Stomach (tissue), 9 donors: ENCODE data around the gene PAMR1. TPM values are rescaled to one million over a fixed set of nuclear protein-coding genes. Genes with fewer than 3 reads are reported as not detected.

ENCODE experiments used
- DNase-seq, 2 donors: peaks; one replicate each; pipeline versions ENCODE4 v3.0.0 to v3.0.0-alpha.2; 2013 to 2019
- H3K27ac ChIP-seq, 5 donors: fragments of 200-600 bp in 4 of 5; sonication (generic) in 4 of 5; one replicate each; pipeline ENCODE4 v1.5.1; 2013 to 2019; ENCODE audit warnings: mild to moderate bottlenecking in 1 of 5, moderate library complexity in 1 of 5
- H3K27me3 ChIP-seq, 3 donors: fragments of 200-600 bp; sonication (generic); one replicate each; pipeline ENCODE4 v1.5.1; 2017 to 2019; ENCODE audit warnings: mixed run types in 1 of 3
- H3K36me3 ChIP-seq, 4 donors: fragments of 200-600 bp; sonication (generic); 1 replicate in 3 of 4; 2 replicates in 1 of 4; pipeline ENCODE4 v1.5.1; 2016 to 2019
- H3K4me1 ChIP-seq, 4 donors: fragments of 200-600 bp; sonication (generic); one replicate each; pipeline ENCODE4 v1.5.1; 2016 to 2019
- H3K4me3 ChIP-seq, 4 donors: fragments of 200-600 bp; sonication (generic) in 3 of 4; one replicate each; pipeline ENCODE4 v1.5.1; 2016 to 2019; ENCODE audit warnings: mild to moderate bottlenecking in 1 of 4
- H3K9me3 ChIP-seq, 4 donors: fragments of 200-600 bp; sonication (generic); one replicate each; pipeline ENCODE4 v1.5.1; 2016 to 2019
- EP300 ChIP-seq: sonication (generic); formaldehyde crosslinking; IDR thresholded peaks from one replicate; pipeline ENCODE4 v1.6.1; 2017; ENCODE audit warnings: antibody characterized with exemption
- POLR2A ChIP-seq, 4 donors: fragments of 450-650 bp; IDR thresholded peaks; one replicate each; pipeline ENCODE4 v1.6.1; 2016; ENCODE audit warnings: antibody characterized with exemption in 4 of 4, control low read depth in 2 of 4, mild to moderate bottlenecking in 1 of 4, moderate library complexity in 1 of 4
- POLR2AphosphoS5 ChIP-seq, 3 donors: sonication (generic); formaldehyde crosslinking; IDR thresholded peaks; one replicate each; pipeline ENCODE4 v1.6.1; 2016; ENCODE audit warnings: antibody characterized with exemption in 3 of 3
- WGBS, 5 donors: extraction: QIAGEN DNeasy Blood & Tissue Kit in 3 of 5; methylation state at CpG; one replicate each; pipeline versions ENCODE4 v1.1.5 to v1.1.7; 2013 to 2018; 5-methylcytosine and 5-hydroxymethylcytosine counted together
- intact Hi-C: fragments of 100-400 bp; cut with DNase I; formaldehyde crosslinking; loops from one replicate; pipeline ENCODE4 v1.15.1; 2023; ENCODE audit warnings: low total_unique reads
- polyA plus RNA-seq, 3 donors: library from polyadenylated mRNA; stranded (reverse); fragments of 200-250 nt; gene quantifications; one replicate each; pipeline ENCODE4 v1.2.3, GENCODE V29; 2013
- total RNA-seq, 5 donors: library from RNA; depleted of rRNA; stranded (reverse); fragments of >200 nt; gene quantifications; one replicate each; pipeline versions ENCODE4 v1.1.0 to v1.2.3, GENCODE V29; 2014 to 2016
- TF ChIP-seq, protein P1 (sequence below), 7 experiments: fragments of 450-650 bp in 4 of 7; fragments of 200-600 bp in 3 of 7; sonication (generic) in 3 of 7; IDR thresholded peaks; one replicate each; pipeline ENCODE4 v1.5.1; 2016 to 2019; ENCODE audit warnings: antibody characterized with exemption in 7 of 7, control low read depth in 2 of 7, mild to moderate bottlenecking in 1 of 7
- donor health status: healthy with polysubstance abuse.
- donor health status: Bipolar disorder and iron deficiency.
- donor health status: healthy.

Gene PAMR1
- total and polyA plus RNA-seq, 8 donors, result under 0.01 to 26.8 (median 0.58) TPM; not detected in 1

DNA sequence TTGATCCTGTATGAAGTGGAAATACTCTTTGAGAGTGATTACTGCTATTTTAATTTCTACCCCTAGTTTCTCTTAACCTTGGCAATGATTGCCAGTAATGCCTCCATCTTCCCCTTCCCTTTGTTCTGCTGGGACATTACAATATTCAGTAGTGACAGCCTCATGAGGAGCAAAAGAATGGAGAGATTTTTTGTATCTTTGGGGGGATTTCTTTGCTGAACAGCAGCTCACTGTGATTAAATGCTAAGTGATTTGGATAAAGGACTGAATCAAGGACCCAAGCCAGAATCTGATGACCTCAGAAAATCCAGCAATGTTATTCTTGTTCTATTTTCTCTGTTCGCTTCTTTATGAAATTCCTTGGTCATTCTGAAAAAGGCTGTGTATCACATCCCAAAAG is 99.1 kb downstream of the PAMR1 start:
- H3K4me1 ChIP-seq, result peaks cover 0 to 4% (median 0%) of the 10 kb centered on the region in 4 donors
- H3K27me3 ChIP-seq, result peaks cover 0 to 27% (median 0%) of the 10 kb centered on the region in 3 donors
- no peak for DNase-seq
- TF ChIP-seq POLR2AphosphoS5 (IDR thresholded peaks at IDR 0.05) (no peak), POLR2A (IDR thresholded peaks at IDR 0.05) (no peak), EP300 (no peak)
- TF ChIP-seq, protein P1, sequence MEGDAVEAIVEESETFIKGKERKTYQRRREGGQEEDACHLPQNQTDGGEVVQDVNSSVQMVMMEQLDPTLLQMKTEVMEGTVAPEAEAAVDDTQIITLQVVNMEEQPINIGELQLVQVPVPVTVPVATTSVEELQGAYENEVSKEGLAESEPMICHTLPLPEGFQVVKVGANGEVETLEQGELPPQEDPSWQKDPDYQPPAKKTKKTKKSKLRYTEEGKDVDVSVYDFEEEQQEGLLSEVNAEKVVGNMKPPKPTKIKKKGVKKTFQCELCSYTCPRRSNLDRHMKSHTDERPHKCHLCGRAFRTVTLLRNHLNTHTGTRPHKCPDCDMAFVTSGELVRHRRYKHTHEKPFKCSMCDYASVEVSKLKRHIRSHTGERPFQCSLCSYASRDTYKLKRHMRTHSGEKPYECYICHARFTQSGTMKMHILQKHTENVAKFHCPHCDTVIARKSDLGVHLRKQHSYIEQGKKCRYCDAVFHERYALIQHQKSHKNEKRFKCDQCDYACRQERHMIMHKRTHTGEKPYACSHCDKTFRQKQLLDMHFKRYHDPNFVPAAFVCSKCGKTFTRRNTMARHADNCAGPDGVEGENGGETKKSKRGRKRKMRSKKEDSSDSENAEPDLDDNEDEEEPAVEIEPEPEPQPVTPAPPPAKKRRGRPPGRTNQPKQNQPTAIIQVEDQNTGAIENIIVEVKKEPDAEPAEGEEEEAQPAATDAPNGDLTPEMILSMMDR (IDR thresholded peaks at IDR 0.05), result no peak
- peaks cover 0 to 1% (median 0%) of the 10 kb centered on the region in 4 donors for H3K36me3 ChIP-seq
- intact Hi-C loops, result no loop called here
- 66 to 95% (median 73%) methylated on average over 1 of the region's 1 CpG for WGBS, 5 donors
- H3K27ac ChIP-seq, result no peak overlapping the region
- H3K9me3 ChIP-seq, result no peaks in the 10 kb centered on the region
- no peak overlapping the region for H3K4me3 ChIP-seq

DNA sequence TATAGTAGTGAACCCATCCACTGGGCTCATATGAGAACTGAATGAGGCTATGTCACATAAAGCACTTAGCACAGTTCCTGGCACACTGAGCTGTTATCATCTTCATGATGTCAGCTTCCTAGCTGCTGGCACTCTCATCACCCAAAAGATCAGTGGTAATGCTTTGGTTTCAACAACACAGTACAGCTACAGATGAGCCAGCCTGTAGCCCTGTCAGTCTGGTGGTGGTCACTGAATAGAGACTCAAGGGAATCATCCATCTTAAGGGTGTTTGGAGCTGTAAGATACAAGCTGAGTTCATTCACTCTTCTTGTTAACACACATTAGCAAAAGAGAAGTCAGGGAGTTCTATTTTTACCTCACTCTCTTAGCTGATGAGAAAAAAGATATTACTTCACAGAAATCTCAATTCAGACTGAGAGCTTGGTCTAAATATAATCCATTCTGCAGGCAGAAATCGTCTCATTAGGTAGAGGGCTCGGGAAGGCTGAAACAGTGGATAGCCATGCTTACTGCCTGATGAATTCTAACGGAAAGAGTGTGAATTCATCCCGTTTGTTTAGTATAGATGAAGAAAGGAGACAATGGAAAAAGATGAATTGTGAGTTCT is 99.7 kb downstream of the PAMR1 start:
- intact Hi-C loops, result no loop called here
- TF ChIP-seq POLR2A (IDR thresholded peaks at IDR 0.05) (no peak), POLR2AphosphoS5 (IDR thresholded peaks at IDR 0.05) (no peak), EP300 (no peak)
- TF ChIP-seq, protein P1 (IDR thresholded peaks at IDR 0.05), result no peak
- Histone ChIP-seq H3K27ac (no peak overlapping the region), H3K9me3 (no peaks in the 10 kb centered on the region), H3K4me3 (no peak overlapping the region), H3K4me1 (peaks cover 0 to 4% (median 0%) of the 10 kb centered on the region in 4 donors), H3K36me3 (no peaks in the 10 kb centered on the region), H3K27me3 (peaks cover 0 to 33% (median 2%) of the 10 kb centered on the region in 3 donors)
- WGBS, 5 donors, result 68 to 82% (median 76%) methylated on average over 4 of the region's 4 CpGs
- no peak for DNase-seq

DNA sequence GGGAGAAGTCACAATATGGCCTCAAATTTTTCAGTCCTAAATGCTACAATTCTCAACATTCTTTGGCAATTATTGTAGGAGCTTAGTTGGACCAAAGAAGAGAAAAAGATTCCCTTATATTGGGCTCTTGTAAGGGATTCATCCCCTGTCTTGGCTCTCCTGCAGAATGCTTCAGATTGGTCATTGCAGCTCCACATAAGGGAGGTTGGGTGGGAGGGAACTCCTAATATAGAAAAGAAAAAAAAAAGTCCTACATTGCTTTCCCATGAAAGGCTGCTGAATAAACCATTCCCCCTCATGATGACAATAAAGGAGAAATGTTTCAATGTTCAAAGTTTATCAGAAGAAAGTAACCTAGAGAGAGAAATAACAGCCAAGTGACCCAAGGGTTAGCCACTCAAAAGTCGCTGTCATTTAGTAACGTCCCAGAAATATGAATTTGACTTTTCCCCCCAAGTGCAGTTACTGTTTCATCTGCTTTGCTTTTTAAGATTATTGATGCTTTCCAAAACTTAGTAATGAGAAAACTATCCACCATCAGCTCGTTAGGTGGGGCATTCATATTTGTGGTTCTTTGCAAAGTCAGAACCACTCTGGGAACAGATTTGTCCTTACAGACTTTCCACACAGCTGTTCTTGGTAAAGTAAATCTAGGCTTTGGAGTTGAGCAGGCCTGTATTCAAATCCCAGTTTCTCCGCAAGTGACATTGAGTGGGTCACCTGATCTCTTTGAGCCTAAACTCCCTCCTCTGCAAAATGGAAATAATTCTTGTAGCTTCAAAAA is 101.1 kb downstream of the PAMR1 start:
- Histone ChIP-seq H3K36me3 (no peaks in the 10 kb centered on the region), H3K4me3 (no peak overlapping the region), H3K9me3 (no peaks in the 10 kb centered on the region), H3K27ac (no peak overlapping the region), H3K27me3 (peaks cover 0 to 45% (median 15%) of the 10 kb centered on the region in 3 donors), H3K4me1 (peaks cover 9 to 17% (median 12%) of the 10 kb centered on the region in 4 donors)
- TF ChIP-seq, protein P1 (IDR thresholded peaks at IDR 0.05), result no peak
- TF ChIP-seq POLR2A (IDR thresholded peaks at IDR 0.05), result no peak
- no peak for TF ChIP-seq POLR2AphosphoS5 (IDR thresholded peaks at IDR 0.05)
- TF ChIP-seq EP300, result no peak
- DNase-seq, result peak in 1 of 2 donors; percentile 10
- 60 to 66% (median 63%) methylated on average over 4 of the region's 4 CpGs for WGBS, 5 donors
- intact Hi-C loops, result no loop called here

DNA sequence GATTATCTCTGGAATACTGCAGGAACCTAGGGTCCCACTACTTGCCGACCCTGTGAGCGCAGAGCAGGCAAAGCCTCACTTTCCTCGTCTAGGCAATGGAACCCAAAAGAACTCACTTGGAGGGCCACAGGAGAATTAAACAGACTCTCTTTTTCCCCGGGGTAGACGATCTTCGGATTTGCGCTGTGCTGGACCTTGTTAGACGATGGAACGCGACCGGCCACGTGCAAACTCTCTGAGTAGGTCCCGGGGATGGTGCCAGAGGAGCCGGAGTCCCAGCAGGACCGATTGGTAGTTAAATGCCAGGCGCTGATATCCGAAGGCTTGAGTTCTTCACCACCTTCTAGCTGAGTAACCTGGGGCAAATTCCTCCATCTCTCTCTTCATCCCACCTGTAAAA is 105.0 kb downstream of the PAMR1 start:
- no peaks in the 10 kb centered on the region for H3K9me3 ChIP-seq
- no peak overlapping the region for H3K27ac ChIP-seq
- no peaks in the 10 kb centered on the region for H3K36me3 ChIP-seq
- peak overlapping the region; percentile 51 to 70 (median 60) for H3K4me3 ChIP-seq
- peak; percentile 20 to 39 for DNase-seq
- intact Hi-C loops, result no loop called here
- peaks cover 0 to 78% (median 36%) of the 10 kb centered on the region in 3 donors for H3K27me3 ChIP-seq
- peaks cover 18 to 27% (median 25%) of the 10 kb centered on the region in 4 donors for H3K4me1 ChIP-seq
- TF ChIP-seq POLR2A (IDR thresholded peaks at IDR 0.05) (no peak), POLR2AphosphoS5 (IDR thresholded peaks at IDR 0.05) (no peak), EP300 (no peak)
- TF ChIP-seq, protein P1 (IDR thresholded peaks at IDR 0.05), result no peak
- 14 to 39% (median 20%) methylated on average over 12 to 17 of the region's 17 CpGs for WGBS, 5 donors
